CD14-positive monocyte (primary cell): ENCODE results near the gene HS6ST2. TPM values are rescaled to one million over a fixed set of nuclear protein-coding genes. Genes with fewer than 3 reads are reported as not detected.

Source experiments
- DNase-seq, 3 donors: peaks; one replicate each; pipeline ENCODE4 v3.0.0-alpha.2; 2011 to 2022
- H2AFZ ChIP-seq: 2 replicates; pipeline ENCODE4 v1.6.0; 2012; ENCODE audit warnings: mild to moderate bottlenecking, low read depth, low read length, inconsistent platforms; ENCODE audit not compliant: insufficient read depth, poor library complexity, severe bottlenecking
- H3K27ac ChIP-seq, 2 donors: 1 replicate in 1 of 2; 2 replicates in 1 of 2; pipeline ENCODE4 v1.5.1; 2012 to 2013; ENCODE audit warnings: low read length in 2 of 2, control low read depth in 1 of 2, inconsistent platforms in 1 of 2, low read depth in 1 of 2, mild to moderate bottlenecking in 1 of 2
- H3K27me3 ChIP-seq, 2 donors: one replicate each; pipeline versions ENCODE4 v1.6.0 to v1.6.1; 2011 to 2013; ENCODE audit warnings: low read length in 2 of 2; ENCODE audit not compliant: control insufficient read depth in 2 of 2, insufficient read depth in 2 of 2
- H3K36me3 ChIP-seq, 2 donors: replicated peaks in 1 of 2; 1 replicate in 1 of 2; 2 replicates in 1 of 2; pipeline versions ENCODE4 v1.5.1 to v1.6.1; 2012 to 2013; ENCODE audit warnings: low read length in 2 of 2, control low read depth in 1 of 2, inconsistent platforms in 1 of 2, mild to moderate bottlenecking in 1 of 2; ENCODE audit not compliant: insufficient read depth in 2 of 2, control insufficient read depth in 1 of 2
- H3K4me1 ChIP-seq, 2 donors: 1 replicate in 1 of 2; 2 replicates in 1 of 2; pipeline versions ENCODE4 v1.5.1 to v1.6.1; 2012 to 2013; ENCODE audit warnings: low read length in 2 of 2, control low read depth in 1 of 2, inconsistent platforms in 1 of 2, mild to moderate bottlenecking in 1 of 2, moderate library complexity in 1 of 2; ENCODE audit not compliant: insufficient read depth in 2 of 2, control insufficient read depth in 1 of 2
- H3K4me2 ChIP-seq: replicated peaks from 2 replicates; pipeline ENCODE3; 2012; ENCODE audit warnings: low read length, moderate library complexity, mild to moderate bottlenecking; ENCODE audit not compliant: poor library complexity, severe bottlenecking; ENCODE audit errors: extremely low read depth
- H3K4me3 ChIP-seq, 3 experiments: fragments of 200-600 bp in 1 of 3; sonication (generic) in 1 of 3; replicated peaks in 1 of 3; 1 replicate in 2 of 3; 2 replicates in 1 of 3; pipeline ENCODE4 v1.5.1; 2011 to 2013; ENCODE audit warnings: low read length in 3 of 3, mild to moderate bottlenecking in 3 of 3, control low read depth in 2 of 3, low read depth in 2 of 3, inconsistent platforms in 1 of 3, moderate library complexity in 1 of 3
- H3K79me2 ChIP-seq: 2 replicates; pipeline ENCODE4 v1.6.0; 2012; ENCODE audit warnings: mild to moderate bottlenecking, control low read depth, inconsistent platforms, low read length, moderate library complexity; ENCODE audit not compliant: insufficient read depth
- H3K9ac ChIP-seq: 2 replicates; pipeline ENCODE4 v1.6.0; 2017; ENCODE audit warnings: low read length, mild to moderate bottlenecking; ENCODE audit not compliant: insufficient read depth, poor library complexity, severe bottlenecking
- H3K9me3 ChIP-seq, 2 donors: replicated peaks in 1 of 2; 1 replicate in 1 of 2; 2 replicates in 1 of 2; pipeline versions ENCODE4 v1.5.1 to v1.6.1; 2012 to 2013; ENCODE audit warnings: low read length in 2 of 2, control low read depth in 1 of 2; ENCODE audit not compliant: control insufficient read depth in 1 of 2, insufficient read depth in 1 of 2
- H4K20me1 ChIP-seq: 2 replicates; pipeline ENCODE4 v1.6.0; 2012; ENCODE audit warnings: mild to moderate bottlenecking, low read length, control low read depth, moderate library complexity; ENCODE audit not compliant: insufficient read depth
- H3K27ac Mint-ChIP-seq, 7 donors: one replicate each; pipeline ENCODE4 v1.8.0; 2020; ENCODE audit warnings: mild to moderate bottlenecking in 7 of 7, mixed read lengths in 7 of 7, moderate library complexity in 6 of 7, inconsistent platforms in 2 of 7
- H3K27me3 Mint-ChIP-seq, 3 donors: one replicate each; pipeline ENCODE4 v1.8.0; 2021 to 2022; ENCODE audit warnings: low read depth in 3 of 3, mild to moderate bottlenecking in 3 of 3, mixed read lengths in 3 of 3, moderate library complexity in 3 of 3, inconsistent platforms in 1 of 3
- H3K36me3 Mint-ChIP-seq, 2 donors: one replicate each; pipeline ENCODE4 v1.8.0; 2020; ENCODE audit warnings: mixed read lengths in 2 of 2, inconsistent platforms in 1 of 2, mild to moderate bottlenecking in 1 of 2
- H3K4me1 Mint-ChIP-seq: one replicate; pipeline ENCODE4 v1.8.0; 2020; ENCODE audit warnings: mild to moderate bottlenecking, mixed read lengths
- H3K4me3 Mint-ChIP-seq, 2 donors: one replicate each; pipeline ENCODE4 v1.8.0; 2020; ENCODE audit warnings: mild to moderate bottlenecking in 2 of 2, mixed read lengths in 2 of 2, moderate library complexity in 1 of 2
- H3K9me3 Mint-ChIP-seq, 7 donors: one replicate each; pipeline ENCODE4 v1.8.0; 2020 to 2022; ENCODE audit warnings: mixed read lengths in 7 of 7, mild to moderate bottlenecking in 6 of 7, moderate library complexity in 6 of 7, inconsistent platforms in 2 of 7
- WGBS: methylation state at CpG from one replicate; pipeline ENCODE4 v1.1.5; 2013; ENCODE audit warnings: missing lambda C conversion rate; ENCODE audit not compliant: insufficient coverage; 5-methylcytosine and 5-hydroxymethylcytosine counted together
- intact Hi-C, 2 donors: fragments of 100-400 bp; cut with micrococcal nuclease; formaldehyde crosslinking; loops; one replicate each; pipeline versions ENCODE4 v1.15.0 to v1.15.1; 2023
- polyA plus RNA-seq, 3 donors: library from polyadenylated mRNA; depleted of rRNA in 1 of 3; unstranded in 2 of 3; stranded (reverse) in 1 of 3; fragments of 300-500 nt in 2 of 3; fragments of >200 nt in 1 of 3; fragmentation: Illumina TruSeq in 2 of 3; gene quantifications; 1 replicate in 2 of 3; 2 replicates in 1 of 3; pipeline ENCODE4 v1.2.3, GENCODE V29; 2012 to 2021
- TF ChIP-seq, protein P1 (sequence below): fragments of 200-600 bp; IDR thresholded peaks from one replicate; pipeline ENCODE4 v1.8.0; 2022; ENCODE audit warnings: antibody characterized with exemption, mild to moderate bottlenecking

The HS6ST2 gene
- polyA plus RNA-seq, 3 donors = not detected

GRCh38 chrX:132795181-132795580 is 163.2 kb downstream of the HS6ST2 start:
- H3K27me3 ChIP-seq = peaks cover 0 to 5% of the 10 kb centered on the region in 2 donors
- no peaks in the 10 kb centered on the region for H3K36me3 ChIP-seq
- intact Hi-C loops = no loop called here
- no peaks in the 10 kb centered on the region for H3K79me2 ChIP-seq
- DNase-seq = no peak
- no peaks in the 10 kb centered on the region for H3K36me3 Mint-ChIP-seq
- no peak overlapping the region for H3K27ac Mint-ChIP-seq
- H2AFZ ChIP-seq = no peak overlapping the region
- H3K9me3 Mint-ChIP-seq = peaks cover 0 to 2% (median 0%) of the 10 kb centered on the region in 7 donors
- no peak overlapping the region for H3K27ac ChIP-seq
- no peak overlapping the region for H3K4me3 Mint-ChIP-seq
- no CpG with 5 or more reads among the region's 4 CpGs for WGBS
- H3K4me1 Mint-ChIP-seq = no peaks in the 10 kb centered on the region
- no peak overlapping the region for H3K4me2 ChIP-seq
- H4K20me1 ChIP-seq = no peaks in the 10 kb centered on the region
- peaks cover 0 to 13% (median 0%) of the 10 kb centered on the region in 3 donors for H3K27me3 Mint-ChIP-seq
- TF ChIP-seq, protein P1, sequence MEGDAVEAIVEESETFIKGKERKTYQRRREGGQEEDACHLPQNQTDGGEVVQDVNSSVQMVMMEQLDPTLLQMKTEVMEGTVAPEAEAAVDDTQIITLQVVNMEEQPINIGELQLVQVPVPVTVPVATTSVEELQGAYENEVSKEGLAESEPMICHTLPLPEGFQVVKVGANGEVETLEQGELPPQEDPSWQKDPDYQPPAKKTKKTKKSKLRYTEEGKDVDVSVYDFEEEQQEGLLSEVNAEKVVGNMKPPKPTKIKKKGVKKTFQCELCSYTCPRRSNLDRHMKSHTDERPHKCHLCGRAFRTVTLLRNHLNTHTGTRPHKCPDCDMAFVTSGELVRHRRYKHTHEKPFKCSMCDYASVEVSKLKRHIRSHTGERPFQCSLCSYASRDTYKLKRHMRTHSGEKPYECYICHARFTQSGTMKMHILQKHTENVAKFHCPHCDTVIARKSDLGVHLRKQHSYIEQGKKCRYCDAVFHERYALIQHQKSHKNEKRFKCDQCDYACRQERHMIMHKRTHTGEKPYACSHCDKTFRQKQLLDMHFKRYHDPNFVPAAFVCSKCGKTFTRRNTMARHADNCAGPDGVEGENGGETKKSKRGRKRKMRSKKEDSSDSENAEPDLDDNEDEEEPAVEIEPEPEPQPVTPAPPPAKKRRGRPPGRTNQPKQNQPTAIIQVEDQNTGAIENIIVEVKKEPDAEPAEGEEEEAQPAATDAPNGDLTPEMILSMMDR = no peak
- H3K4me3 ChIP-seq = no peak overlapping the region
- no peak overlapping the region for H3K9ac ChIP-seq
- no peaks in the 10 kb centered on the region for H3K9me3 ChIP-seq
- H3K4me1 ChIP-seq = no peaks in the 10 kb centered on the region

GRCh38 chrX:132791714-132792113 is 166.7 kb downstream of the HS6ST2 start:
- TF ChIP-seq, protein P1 = no peak
- Mint-ChIP-seq H3K27me3 (peaks cover 0 to 11% (median 0%) of the 10 kb centered on the region in 3 donors), H3K9me3 (peaks cover 0 to 3% (median 0%) of the 10 kb centered on the region in 7 donors), H3K27ac (no peak overlapping the region), H3K36me3 (no peaks in the 10 kb centered on the region), H3K4me3 (no peak overlapping the region), H3K4me1 (no peaks in the 10 kb centered on the region)
- H3K79me2 ChIP-seq = no peaks in the 10 kb centered on the region
- H3K36me3 ChIP-seq = no peaks in the 10 kb centered on the region
- H3K9ac ChIP-seq = no peak overlapping the region
- no peak overlapping the region for H3K4me3 ChIP-seq
- DNase-seq = no peak
- H3K9me3 ChIP-seq = no peaks in the 10 kb centered on the region
- no peak overlapping the region for H3K4me2 ChIP-seq
- H3K4me1 ChIP-seq = no peaks in the 10 kb centered on the region
- no peak overlapping the region for H3K27ac ChIP-seq
- no peaks in the 10 kb centered on the region for H4K20me1 ChIP-seq
- H2AFZ ChIP-seq = no peak overlapping the region
- intact Hi-C loops = no loop called here
- no CpG with 5 or more reads among the region's 2 CpGs for whole genome bisulfite sequencing
- H3K27me3 ChIP-seq = peaks cover 0 to 5% of the 10 kb centered on the region in 2 donors
